HG02798 (cell line): ENCODE measurements around the gene OXT.
"Not testable (repeated sequence)": the region's sequence is repeated elsewhere in the genome, so short reads cannot be mapped to it uniquely, and the experiment has no call there.

Experiments used
- ATAC-seq: cut with Tn5 transposase; IDR thresholded peaks from one replicate; pipeline ENCODE4 v1.9.1; 2021; ENCODE audit warnings: mild to moderate bottlenecking; ENCODE audit not compliant: unreplicated experiment, poor library complexity

Gene OXT

GRCh38 chr20:3071610-3072529 is at the start of gene OXT:
Gene OXT, plus strand, starts transcription at chr20:3071620. Its CDS starts 36 bp downstream, at chr20:3071656.
- no peak for ATAC-seq

GRCh38 chr20:3021777-3022176 is 49.6 kb upstream of the OXT start:
- no peak for ATAC-seq

DNA sequence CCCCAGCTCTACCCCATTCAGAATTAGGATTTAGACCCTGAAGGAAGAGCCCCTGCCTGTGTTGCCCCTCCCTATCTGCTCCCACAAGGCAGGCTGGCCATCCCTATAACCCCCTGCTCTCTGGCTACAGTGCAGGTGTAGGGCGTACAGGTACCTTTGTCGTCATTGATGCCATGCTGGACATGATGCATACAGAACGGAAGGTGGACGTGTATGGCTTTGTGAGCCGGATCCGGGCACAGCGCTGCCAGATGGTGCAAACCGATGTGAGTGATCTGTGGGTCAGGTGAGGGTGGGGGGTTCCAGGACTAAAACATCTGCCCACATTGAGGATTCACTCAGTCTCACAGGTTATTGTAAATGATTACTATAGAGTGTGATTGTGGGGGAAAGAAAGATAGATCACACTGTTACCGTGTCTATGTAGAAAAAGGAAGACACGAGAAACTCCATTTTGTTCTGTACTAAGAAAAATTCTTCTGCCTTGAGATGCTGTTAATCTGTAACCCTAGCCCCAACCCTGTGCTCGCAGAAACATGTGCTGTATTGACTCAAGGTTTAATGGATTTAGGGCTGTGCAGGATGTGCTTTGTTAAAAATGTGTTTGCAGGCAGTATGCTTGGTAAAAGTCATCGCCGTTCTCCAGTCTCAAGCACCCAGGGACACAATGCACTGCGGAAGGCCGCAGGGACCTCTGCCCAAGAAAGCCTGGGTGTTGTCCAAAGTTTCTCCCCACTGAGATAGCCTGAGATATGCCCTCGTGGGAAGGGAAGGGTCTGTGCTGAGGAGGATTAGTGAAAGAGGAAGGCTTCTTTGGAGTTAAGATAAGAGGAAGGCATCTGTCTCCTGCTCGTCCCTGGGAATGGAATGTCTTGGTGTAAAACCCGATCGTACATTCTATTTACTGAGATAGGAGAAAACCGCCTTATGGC is 48.6 kb upstream of the OXT start:
- not testable (repeated sequence) for ATAC-seq

GRCh38 chr20:3027987-3028386 is 43.4 kb upstream of the OXT start:
- ATAC-seq: no peak

GRCh38 chr20:3031524-3032147 is 39.8 kb upstream of the OXT start:
- no peak for ATAC-seq

- ATAC-seq: no peak
Observed at GRCh38 chr20:3032624-3033023, 38.8 kb upstream of the OXT start.

GRCh38 chr20:3037654-3038053 is 33.8 kb upstream of the OXT start:
- ATAC-seq: no peak

- ATAC-seq: no peak
Observed at GRCh38 chr20:3038454-3038853, 33.0 kb upstream of the OXT start.

DNA sequence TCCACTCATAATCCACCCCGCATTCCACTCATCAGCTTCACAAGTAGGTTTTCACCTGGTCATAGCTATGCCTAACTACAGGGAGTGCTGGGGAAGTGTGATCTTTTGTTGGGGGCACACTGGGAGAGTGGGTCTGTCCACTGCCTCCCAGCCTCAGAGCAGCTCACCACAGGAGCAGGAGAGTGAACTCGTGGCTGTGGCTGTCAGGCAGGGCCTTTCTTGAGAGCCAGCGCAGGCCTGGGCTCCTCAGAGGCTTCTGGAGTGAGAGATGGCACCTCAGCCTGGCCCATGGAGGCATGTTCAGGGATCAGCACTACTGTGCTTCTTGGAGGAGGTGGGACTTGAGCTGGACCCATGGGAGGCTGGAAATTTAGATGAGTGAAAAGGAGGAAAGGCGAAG is 32.0 kb upstream of the OXT start:
- ATAC-seq: no peak

DNA sequence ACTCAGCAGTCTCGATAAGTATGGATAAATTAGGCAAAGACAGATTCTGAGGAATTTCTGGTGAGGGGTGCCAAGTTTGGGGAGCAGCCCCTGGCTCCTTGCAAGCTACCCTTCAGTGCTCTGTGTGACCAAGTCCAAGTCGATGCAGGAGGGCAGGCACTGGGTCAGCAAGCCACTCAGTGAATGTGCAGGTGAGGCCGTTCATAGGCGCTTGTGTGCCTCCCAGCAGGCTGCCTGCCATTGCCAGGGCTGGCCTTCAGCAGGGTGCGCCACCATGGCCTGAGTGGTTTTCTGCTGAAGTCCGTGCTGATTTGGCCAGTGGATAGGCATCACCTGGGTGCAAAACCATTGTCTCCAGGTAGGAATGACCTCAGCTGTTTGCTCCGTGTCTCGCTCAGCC is 31.3 kb upstream of the OXT start:
- ATAC-seq: no peak

DNA sequence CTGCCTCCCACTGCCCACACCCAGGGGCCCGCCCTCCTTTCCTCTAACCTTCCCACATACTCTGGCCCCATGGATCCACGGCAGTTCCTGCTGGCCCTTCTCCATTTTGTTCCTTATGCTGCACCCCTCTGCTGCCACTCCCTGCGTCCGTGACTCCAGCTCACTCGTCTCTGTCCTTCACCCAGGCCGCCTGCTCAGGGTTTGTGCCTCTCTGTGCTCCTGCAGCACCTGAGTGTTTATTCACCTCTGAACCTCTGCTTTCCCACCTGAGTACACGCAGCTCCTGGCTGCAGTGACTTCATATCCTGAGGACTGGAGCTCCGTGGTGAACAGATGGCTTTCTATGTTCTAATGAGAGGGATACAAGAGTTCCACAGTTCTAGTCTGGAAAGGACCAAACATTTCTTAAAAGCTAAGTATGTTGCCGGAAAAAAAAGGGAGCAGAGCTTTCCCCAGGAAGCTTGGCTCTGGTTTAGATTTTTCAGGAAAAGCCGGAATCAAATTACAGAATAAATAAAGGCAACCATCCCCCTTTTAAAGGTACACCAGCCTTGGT is 29.5 kb upstream of the OXT start:
- ATAC-seq: no peak

- ATAC-seq: no peak
Observed at GRCh38 chr20:3042625-3043024, 28.8 kb upstream of the OXT start.

GRCh38 chr20:3043322-3043721 is 28.1 kb upstream of the OXT start, which contains the start of gene GNRH2:
Gene GNRH2, plus strand, starts transcription at chr20:3043622. Its CDS starts 793 bp downstream, at chr20:3044415.
- no peak for ATAC-seq

DNA sequence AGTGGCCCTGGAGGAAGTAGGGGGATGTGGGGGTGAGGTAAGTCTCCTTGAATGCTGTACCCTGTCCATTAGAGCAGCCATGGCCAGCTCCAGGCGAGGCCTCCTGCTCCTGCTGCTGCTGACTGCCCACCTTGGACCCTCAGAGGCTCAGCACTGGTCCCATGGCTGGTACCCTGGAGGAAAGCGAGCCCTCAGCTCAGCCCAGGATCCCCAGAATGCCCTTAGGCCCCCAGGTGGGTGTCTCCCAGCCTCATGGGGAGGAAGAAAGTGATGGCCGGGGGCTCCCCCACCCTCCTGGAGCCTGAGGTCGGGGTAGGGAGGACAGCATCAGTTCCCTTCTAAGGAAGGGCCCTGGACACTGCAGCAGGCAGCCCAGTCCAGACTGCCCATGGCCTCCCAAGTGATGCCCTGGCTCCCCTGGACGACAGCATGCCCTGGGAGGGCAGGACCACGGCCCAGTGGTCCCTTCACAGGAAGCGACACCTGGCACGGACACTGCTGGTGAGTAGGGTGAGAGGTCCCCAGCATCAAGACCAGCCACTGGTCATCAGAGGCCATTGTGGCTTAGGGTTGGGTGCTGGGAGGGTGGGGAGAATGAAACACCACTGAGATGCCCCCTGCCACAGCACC is 27.0 kb upstream of the OXT start:
- no peak for ATAC-seq

GRCh38 chr20:3045042-3045815 is 26.2 kb upstream of the OXT start:
- ATAC-seq: peak; percentile 51

DNA sequence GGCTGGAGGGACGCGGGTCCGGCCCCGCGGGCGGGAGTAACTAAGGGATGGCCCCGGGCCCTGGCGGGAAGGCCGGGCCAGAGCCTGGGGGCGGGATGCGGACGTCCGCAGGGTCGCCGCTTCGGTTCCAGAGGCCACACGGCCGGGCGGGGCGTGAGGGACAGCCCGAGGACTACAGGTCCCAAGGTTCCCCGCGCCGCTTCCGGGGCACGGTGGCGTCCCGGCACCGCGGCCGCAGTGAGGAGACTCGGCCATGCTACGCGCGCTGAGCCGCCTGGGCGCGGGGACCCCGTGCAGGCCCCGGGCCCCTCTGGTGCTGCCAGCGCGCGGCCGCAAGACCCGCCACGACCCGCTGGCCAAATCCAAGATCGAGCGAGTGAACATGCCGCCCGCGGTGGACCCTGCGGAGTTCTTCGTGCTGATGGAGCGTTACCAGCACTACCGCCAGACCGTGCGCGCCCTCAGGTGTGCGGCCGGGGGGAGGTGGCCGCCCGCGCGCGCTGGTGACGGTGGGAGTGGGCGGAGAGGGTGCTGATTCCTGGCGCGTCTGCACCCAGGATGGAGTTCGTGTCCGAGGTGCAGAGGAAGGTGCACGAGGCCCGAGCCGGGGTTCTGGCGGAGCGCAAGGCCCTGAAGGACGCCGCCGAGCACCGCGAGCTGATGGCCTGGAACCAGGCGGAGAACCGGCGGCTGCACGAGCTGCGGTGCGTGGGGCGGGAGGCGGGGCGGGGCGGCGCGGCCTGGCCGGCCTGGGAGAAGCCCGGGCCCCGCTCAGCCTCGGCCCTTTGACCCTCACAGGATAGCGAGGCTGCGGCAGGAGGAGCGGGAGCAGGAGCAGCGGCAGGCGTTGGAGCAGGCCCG is 25.4 kb upstream of the OXT start, which contains the start of gene MRPS26:
TSS of gene MRPS26 (plus strand) at position 237 of the 861 bp plus-strand sequence. CDS start at position 254, 17 bp downstream.
- peak; percentile 91 for ATAC-seq

- no peak for ATAC-seq
Observed at GRCh38 chr20:3046677-3047462, 24.6 kb upstream of the OXT start.
